Measurements from ENCODE around the gene ZNF335.
"Not testable (repeated sequence)": the region's sequence is repeated elsewhere in the genome, so short reads cannot be mapped to it uniquely, and the experiment has no call there.

The ZNF335 gene

DNA sequence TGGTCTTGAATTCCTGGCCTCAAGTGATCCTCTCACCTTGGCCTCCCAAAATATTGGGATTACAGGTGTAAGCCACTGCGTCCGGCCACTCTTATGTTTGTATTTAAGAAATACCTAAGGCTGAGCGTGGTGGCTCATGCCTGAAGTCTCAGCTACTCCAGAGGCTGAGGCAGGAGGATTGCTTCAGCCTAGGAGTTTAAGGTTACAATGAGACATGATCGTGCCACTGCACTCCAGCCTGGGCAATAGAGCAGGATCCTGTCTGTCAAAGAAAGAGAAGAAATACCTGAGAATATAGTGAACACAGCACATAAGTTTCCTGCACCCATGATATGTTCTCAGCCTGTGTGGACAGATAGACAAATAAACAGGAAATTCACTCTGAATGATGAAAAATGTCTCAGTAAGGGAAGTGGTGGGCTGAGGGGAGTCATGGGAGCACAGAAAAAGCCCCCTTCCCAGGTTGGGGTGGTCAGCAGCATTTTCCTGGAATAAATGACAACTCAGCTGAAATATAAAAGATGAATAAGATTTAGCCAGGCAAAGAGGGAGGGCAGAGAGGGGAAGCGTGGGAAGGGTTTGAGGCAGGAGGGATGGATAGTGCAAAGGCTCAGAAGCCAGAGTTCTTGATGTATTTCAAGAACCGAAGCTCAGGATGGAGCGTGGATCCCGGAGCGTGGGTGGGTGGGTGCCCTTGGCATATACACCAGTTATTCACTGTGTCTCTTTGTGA, 22.9 kb upstream of the ZNF335 start:
- TF ChIP-seq, protein P1, sequence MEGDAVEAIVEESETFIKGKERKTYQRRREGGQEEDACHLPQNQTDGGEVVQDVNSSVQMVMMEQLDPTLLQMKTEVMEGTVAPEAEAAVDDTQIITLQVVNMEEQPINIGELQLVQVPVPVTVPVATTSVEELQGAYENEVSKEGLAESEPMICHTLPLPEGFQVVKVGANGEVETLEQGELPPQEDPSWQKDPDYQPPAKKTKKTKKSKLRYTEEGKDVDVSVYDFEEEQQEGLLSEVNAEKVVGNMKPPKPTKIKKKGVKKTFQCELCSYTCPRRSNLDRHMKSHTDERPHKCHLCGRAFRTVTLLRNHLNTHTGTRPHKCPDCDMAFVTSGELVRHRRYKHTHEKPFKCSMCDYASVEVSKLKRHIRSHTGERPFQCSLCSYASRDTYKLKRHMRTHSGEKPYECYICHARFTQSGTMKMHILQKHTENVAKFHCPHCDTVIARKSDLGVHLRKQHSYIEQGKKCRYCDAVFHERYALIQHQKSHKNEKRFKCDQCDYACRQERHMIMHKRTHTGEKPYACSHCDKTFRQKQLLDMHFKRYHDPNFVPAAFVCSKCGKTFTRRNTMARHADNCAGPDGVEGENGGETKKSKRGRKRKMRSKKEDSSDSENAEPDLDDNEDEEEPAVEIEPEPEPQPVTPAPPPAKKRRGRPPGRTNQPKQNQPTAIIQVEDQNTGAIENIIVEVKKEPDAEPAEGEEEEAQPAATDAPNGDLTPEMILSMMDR (conservative IDR thresholded peaks at IDR 0.05), result no peak
- no peak for TF ChIP-seq ZFX (IDR thresholded peaks at IDR 0.05)
- H3K27ac ChIP-seq, result peak overlapping the region; percentile 82

DNA sequence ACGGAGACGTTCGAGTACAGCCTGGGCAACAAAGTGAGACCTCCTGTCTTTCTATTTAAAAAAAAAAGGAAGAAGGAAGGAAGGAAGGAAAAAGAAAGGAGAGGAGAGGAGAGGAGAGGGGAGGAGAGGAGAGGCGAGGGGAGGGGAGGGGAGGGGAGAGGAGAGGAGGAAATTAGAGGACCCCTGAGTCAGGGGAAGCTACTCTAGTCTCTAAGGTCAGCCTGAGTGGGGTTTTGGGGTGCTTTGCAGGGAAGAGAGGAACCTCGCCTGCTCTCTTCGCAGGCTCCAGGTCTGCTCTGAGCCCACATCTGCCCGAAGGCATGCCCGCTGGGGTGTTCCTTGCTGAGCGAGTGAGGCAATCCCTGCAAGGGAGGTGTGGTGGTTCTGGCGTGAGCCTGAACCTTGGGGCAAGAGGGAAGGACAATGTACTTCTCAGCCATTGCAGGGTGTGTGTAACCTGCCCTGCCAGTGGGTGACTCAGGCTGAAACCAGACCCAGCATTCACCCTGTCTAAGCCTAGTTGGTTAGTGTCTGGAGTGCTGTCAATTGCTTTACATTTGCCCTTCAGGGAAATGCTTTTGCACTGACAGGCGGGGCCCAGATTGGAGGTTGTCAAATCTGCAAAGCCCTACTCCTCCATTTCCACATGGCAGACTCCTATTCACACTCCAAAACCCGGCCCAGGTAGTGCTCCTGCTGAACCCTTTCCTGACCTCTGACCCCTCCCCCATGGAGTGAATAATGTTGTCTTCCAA, 21.4 kb upstream of the ZNF335 start:
- TF ChIP-seq, protein P1 (conservative IDR thresholded peaks at IDR 0.05), result no peak
- TF ChIP-seq ZFX (IDR thresholded peaks at IDR 0.05), result no peak
- H3K27ac ChIP-seq, result peak overlapping the region; percentile 24

DNA sequence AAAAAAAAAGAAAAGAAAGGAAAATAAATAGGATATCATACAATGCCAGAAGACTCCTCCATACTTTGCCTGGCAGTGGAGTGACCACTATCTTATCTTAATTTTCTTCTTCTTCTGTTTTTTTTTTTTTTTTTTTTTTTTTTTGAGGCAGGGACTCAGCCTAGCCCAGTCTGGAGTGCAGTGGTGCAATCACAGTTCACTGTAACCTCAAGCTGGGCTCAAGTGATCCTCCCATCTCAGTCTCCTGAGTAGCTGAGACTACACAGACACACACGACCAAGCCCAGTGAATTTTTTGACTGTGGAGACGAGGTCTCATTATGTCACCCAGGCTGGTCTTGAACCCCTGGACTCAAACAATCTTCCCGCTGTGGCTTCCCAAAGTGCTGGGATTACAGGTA, 19.6 kb upstream of the ZNF335 start:
- TF ChIP-seq, protein P1 (conservative IDR thresholded peaks at IDR 0.05), result no peak
- TF ChIP-seq ZFX (IDR thresholded peaks at IDR 0.05), result no peak
- H3K27ac ChIP-seq, result no peak overlapping the region

DNA sequence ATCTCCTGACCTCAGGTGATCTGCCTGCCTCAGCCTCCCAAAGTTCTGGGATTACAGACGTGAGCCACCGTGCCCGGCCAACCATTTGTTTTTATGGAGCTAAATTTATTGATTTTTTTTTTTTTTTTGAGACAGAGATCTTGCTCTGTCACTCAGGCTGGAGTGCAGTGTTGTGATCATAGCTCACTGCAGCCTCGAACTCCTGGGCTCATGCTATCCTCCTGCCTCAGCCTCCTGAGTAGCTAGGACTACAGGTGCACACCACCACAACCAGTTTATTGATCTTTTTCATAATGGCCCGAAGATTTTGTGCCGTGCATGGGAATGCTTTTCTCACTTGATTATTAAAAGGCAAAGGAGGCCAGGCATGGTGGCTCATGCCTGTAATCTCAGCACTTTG, 16.8 kb upstream of the ZNF335 start:
- H3K27ac ChIP-seq, result not testable (repeated sequence)

DNA sequence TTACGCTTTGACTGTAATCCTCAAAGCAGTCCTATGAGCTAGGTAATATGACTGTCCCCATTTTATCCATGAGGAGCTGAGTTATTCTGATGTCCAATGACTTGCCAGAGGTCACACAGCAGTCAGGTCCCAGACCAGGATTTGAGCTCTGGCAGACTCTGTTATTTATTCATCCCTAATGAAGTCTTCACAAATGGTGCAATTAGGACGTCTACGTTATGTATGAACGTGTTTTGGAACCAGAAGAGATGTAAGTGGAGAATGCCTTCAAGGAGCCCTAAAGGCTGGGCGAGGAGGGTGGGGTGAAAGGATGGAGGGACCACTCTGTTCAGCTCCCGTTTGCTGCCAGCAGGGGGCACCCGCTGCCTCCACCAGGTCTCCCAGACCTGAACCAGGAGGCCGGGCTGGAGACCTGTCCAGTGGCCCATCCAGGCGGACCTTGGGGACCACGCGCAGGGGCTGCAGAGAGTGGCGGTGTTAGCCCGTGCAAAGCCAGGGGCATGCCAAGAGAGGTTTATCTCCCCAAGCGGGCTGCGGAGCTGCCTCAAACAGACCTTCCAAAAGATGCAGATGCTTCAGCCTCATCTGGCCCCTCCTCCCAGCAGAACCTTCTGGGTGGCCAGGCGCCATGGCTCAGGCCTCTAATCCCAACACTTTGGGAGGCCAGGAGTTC, 15.2 kb upstream of the ZNF335 start:
- no peak overlapping the region for H3K27ac ChIP-seq
- TF ChIP-seq ZFX (IDR thresholded peaks at IDR 0.05), result no peak
- TF ChIP-seq, protein P1 (conservative IDR thresholded peaks at IDR 0.05), result peak; percentile 96

DNA sequence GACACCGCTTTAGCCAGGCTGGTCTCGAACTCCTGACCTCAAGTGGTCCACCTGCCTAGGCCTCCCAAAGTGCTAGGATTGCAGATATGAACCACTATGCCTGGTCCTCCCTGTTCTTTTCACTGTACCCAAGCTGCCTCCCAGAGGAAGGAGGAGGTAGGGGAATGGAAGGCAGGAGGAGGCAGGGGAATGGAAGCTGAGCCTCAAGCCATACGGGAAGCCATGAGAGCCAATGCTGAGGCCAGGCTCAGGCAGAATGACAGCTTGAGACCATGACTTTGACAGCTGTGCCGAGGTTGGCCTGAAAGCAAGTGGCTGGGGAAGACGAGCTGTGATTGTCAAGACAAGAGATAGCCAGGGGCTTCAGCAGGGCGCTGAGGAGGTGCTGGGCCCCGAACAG, 13.6 kb upstream of the ZNF335 start:
- no peak for TF ChIP-seq ZFX (IDR thresholded peaks at IDR 0.05)
- TF ChIP-seq, protein P1 (conservative IDR thresholded peaks at IDR 0.05), result no peak
- H3K27ac ChIP-seq, result no peak overlapping the region

DNA sequence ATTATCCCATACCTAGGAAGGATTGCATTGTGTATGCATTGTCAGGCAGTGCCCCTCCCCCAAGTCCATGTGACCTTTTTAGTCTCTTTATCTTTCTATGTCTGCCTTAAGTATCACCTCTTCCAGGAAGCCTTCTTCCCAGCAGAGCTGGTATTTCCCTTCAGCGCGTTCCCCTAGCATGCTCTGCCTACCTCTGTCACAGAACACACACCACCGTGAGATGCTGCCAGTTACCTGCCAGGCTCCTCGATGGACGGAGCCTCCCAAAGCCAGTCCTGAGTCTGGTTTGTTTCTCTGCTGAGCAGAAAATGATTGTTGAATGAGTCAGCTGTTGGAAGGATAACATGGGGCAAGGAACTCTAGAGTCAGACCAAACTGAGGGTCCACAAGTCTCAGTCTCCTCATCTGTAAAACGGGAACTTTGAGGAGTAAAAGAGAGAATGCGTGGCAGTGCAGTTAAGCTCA, 11.3 kb upstream of the ZNF335 start:
- no peak overlapping the region for H3K27ac ChIP-seq
- TF ChIP-seq, protein P1 (conservative IDR thresholded peaks at IDR 0.05), result no peak
